Endothelial cell of umbilical vein (primary cell): ENCODE measurements around the gene GCNT2. TPM values are rescaled to one million over a fixed set of nuclear protein-coding genes. Genes with fewer than 3 reads are reported as not detected.

Experiments
- BruUV-seq: library from RNA; stranded (reverse); fragments of 400-500 nt; replicated peaks from 2 replicates; lab custom pipeline; 2021; lab: Mats Ljungman, UMichigan
- CTCF ChIA-PET: fragments of 300-600, 350-600 bp; sonication (Branson Sonifier 250); formaldehyde crosslinking; loops from one replicate; lab custom pipeline; 2021; ENCODE audit warnings: antibody characterized with exemption, inconsistent platforms; lab: Charles Lee
- POLR2A ChIA-PET: fragments of 300-600, 350-600 bp; sonication (Branson Sonifier 250); formaldehyde crosslinking; loops from one replicate; lab custom pipeline; 2021; ENCODE audit warnings: antibody characterized with exemption, inconsistent platforms; lab: Charles Lee
- DNase-seq: peaks from one replicate; pipeline ENCODE4 v3.0.0-alpha.2; 2011; ENCODE audit warnings: low read depth, low spot score
- FAIRE-seq: peaks from 2 replicates; lab custom pipeline; 2011; peaks lifted over from hg19 to GRCh38; lab: Jason Lieb, UNC
- H2AFZ ChIP-seq: 2 replicates; pipeline ENCODE4 v1.6.0; 2012; ENCODE audit warnings: low read depth, low read length, control low read depth, inconsistent platforms
- H3K27ac ChIP-seq: 2 replicates; pipeline ENCODE4 v1.5.1; 2011; ENCODE audit warnings: low read depth, mild to moderate bottlenecking, control low read depth, low read length, moderate library complexity; ENCODE audit not compliant: insufficient read depth
- H3K27me3 ChIP-seq, 2 experiments: 2 replicates each; pipeline versions ENCODE4 v1.6.0 to v1.6.1; 2011; ENCODE audit warnings: low read length in 2 of 2, mixed read lengths in 1 of 2; ENCODE audit not compliant: control insufficient read depth in 2 of 2, insufficient read depth in 2 of 2
- H3K36me3 ChIP-seq, 2 experiments: 2 replicates in 1 of 2; 3 replicates in 1 of 2; pipeline ENCODE4 v1.5.1; 2011; ENCODE audit warnings: low read length in 2 of 2, mild to moderate bottlenecking in 1 of 2, moderate library complexity in 1 of 2; ENCODE audit not compliant: control insufficient read depth in 2 of 2, insufficient read depth in 2 of 2; ENCODE audit errors: extremely low read depth in 1 of 2
- H3K4me1 ChIP-seq: 3 replicates; pipeline ENCODE4 v1.5.1; 2011; ENCODE audit warnings: mild to moderate bottlenecking, low read length; ENCODE audit not compliant: control insufficient read depth, insufficient read depth; ENCODE audit errors: extremely low read depth
- H3K4me2 ChIP-seq: 2 replicates; pipeline ENCODE4 v1.6.1; 2011; ENCODE audit warnings: low read length, control low read depth, mixed read lengths; ENCODE audit not compliant: insufficient read depth
- H3K4me3 ChIP-seq, 3 experiments: fragments of 200-600 bp in 1 of 3; sonication (generic), shearing (Covaris generic) in 1 of 3; replicated peaks in 1 of 3; 2 replicates each; pipeline ENCODE4 v1.5.1; 2011 to 2016; ENCODE audit warnings: control low read depth in 3 of 3, low read length in 3 of 3, mild to moderate bottlenecking in 2 of 3, inconsistent platforms in 1 of 3, low read depth in 1 of 3, moderate library complexity in 1 of 3; ENCODE audit not compliant: insufficient read depth in 1 of 3
- H3K79me2 ChIP-seq: 2 replicates; pipeline ENCODE4 v1.6.0; 2012; ENCODE audit warnings: low read length, inconsistent platforms; ENCODE audit not compliant: control insufficient read depth, insufficient read depth
- H3K9ac ChIP-seq: replicated peaks from 2 replicates; pipeline ENCODE3; 2011; ENCODE audit warnings: low read length, control low read depth; ENCODE audit not compliant: insufficient read depth; ENCODE audit errors: extremely low read depth
- H3K9me1 ChIP-seq: replicated peaks from 3 replicates; pipeline ENCODE4 v1.6.0; 2011; ENCODE audit warnings: mild to moderate bottlenecking, low read length; ENCODE audit not compliant: control insufficient read depth, insufficient read depth; ENCODE audit errors: extremely low read depth
- H3K9me3 ChIP-seq: replicated peaks from 2 replicates; pipeline ENCODE4 v1.5.1; 2012; ENCODE audit warnings: low read length, inconsistent platforms; ENCODE audit not compliant: control insufficient read depth, insufficient read depth
- H4K20me1 ChIP-seq: replicated peaks from 2 replicates; pipeline ENCODE3; 2011; ENCODE audit warnings: mild to moderate bottlenecking, low read length; ENCODE audit not compliant: control insufficient read depth, insufficient read depth; ENCODE audit errors: extremely low read depth
- CTCF ChIP-seq, 2 donors: IDR thresholded peaks; 1 replicate in 1 of 2; 2 replicates in 1 of 2; pipeline ENCODE4 v1.5.1; 2011; ENCODE audit warnings: low read length in 2 of 2, mild to moderate bottlenecking in 2 of 2, moderate library complexity in 2 of 2, control low read depth in 1 of 2, inconsistent platforms in 1 of 2, low read depth in 1 of 2; ENCODE audit not compliant: insufficient read depth in 1 of 2; ENCODE audit errors: extremely low read depth in 1 of 2
- POLR2AphosphoS5 ChIP-seq: IDR thresholded peaks from 2 replicates; pipeline ENCODE4 v1.6.1; 2012; ENCODE audit warnings: low read depth, mild to moderate bottlenecking, control low read depth, low read length, moderate library complexity; ENCODE audit not compliant: insufficient read depth
- dilution Hi-C: fragments of 300-500 bp; cut with MboI; formaldehyde crosslinking; loops from one replicate; pipeline ENCODE4 v1.15.0; 2019; ENCODE audit warnings: low sequenced_read_pairs; ENCODE audit not compliant: extremely low pct_ligation_motif_present
- intact Hi-C: fragments of 100-400 bp; cut with micrococcal nuclease; formaldehyde crosslinking; loops from one replicate; pipeline ENCODE4 v1.10.0; 2022
- polyA plus RNA-seq, 4 experiments: library from polyadenylated mRNA; depleted of rRNA in 3 of 4; stranded (reverse) in 3 of 4; unstranded in 1 of 4; fragments of >200 nt; gene quantifications; 2 replicates each; pipeline versions ENCODE4 v1.2.1 to v1.2.3, GENCODE V29; 2011 to 2012; ENCODE audit warnings: missing spikeins in 1 of 4
- total RNA-seq: library from RNA; stranded (reverse); gene quantifications from 2 replicates; pipeline ENCODE4 v1.2.3, GENCODE V29; 2021

The GCNT2 gene
- total and polyA plus RNA-seq, 2 donors (not counting 3 experiments of a cell fraction or from before 2014, with no cell fraction given), result 3.8 to 10.9 TPM

DNA sequence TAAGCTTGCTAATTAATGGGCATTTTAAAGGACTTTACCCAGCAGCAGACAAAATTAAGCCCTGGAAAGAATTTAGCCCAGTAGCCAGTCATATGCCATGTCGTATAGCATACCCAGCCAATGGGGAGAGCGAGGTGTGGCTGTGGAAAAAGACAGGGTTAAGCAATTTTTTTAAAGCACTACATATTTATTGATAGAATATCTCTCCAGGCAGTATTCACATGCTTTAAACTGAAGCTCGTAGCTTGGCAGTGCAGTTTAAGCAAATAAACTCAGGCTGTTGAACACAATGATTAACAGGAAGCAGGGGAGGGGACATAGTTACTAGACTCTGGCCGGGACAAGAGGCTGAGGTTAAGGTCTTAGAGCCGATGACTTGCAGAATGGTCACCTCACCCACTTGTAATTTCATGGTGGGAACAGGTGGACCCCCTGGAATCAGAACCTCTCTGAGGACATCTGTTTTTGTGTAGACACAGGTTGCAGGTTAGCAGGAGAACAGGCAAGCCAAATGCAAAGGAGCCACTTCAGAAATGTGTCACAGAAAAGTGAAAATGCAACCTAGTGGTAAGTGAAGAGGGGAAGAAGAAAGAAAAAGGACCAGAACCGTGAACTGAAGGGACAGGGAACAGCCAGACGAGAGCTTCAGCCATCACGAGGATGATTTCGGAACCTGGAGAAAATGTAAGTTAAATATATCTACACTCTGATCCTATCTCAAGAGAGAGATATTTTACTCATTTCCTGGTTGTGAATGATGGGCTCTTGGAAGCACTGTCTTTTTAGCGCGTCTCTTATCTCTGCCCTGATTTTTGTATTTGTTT lies 7.2 kb downstream of the GCNT2 start:
- H3K79me2 ChIP-seq, result no peaks in the 10 kb centered on the region
- dilution Hi-C loops (no loop called here), intact Hi-C loops (loop anchor here (1.0 to 2.0 kb wide), 2 partner anchors 8 to 26 kb away; no protein-coding TSS in a partner anchor)
- peaks cover 29% of the 10 kb centered on the region for H3K4me1 ChIP-seq
- H3K27me3 ChIP-seq, result no peaks in the 10 kb centered on the region
- POLR2A ChIA-PET, result interaction anchor here (0.5 to 0.6 kb wide), 2 partner anchors 8 to 167 kb away, joined by 3 to 7 read pairs; partner anchors contain the start of gene PAK1IP1
- H3K9ac ChIP-seq, result peak overlapping the region; percentile 84
- DNase-seq, result peak; percentile 85
- TF ChIP-seq POLR2AphosphoS5 (peak; percentile 25), CTCF (IDR thresholded peaks at IDR 0.05; ENCODE audit: extremely low read depth in 1 of 2, insufficient read depth in 1 of 2, low read depth in 1 of 2, low read length in 2 of 2) (no peak)
- FAIRE-seq, result peak; percentile 95
- H3K4me3 ChIP-seq, result peak overlapping the region; percentile 42 to 72 (median 61)
- peak overlapping the region; percentile 90 for H2AFZ ChIP-seq
- CTCF ChIA-PET, result interaction anchor here (1.0 to 1.3 kb wide), 3 partner anchors 8 to 540 kb away, joined by 3 to 5 read pairs (median 4); no protein-coding TSS in a partner anchor
- no peaks in the 10 kb centered on the region for H3K36me3 ChIP-seq
- H3K27ac ChIP-seq, result peak overlapping the region; percentile 93
- no peaks in the 10 kb centered on the region for H3K9me1 ChIP-seq
- peak overlapping the region; percentile 91 for H3K4me2 ChIP-seq
- H3K9me3 ChIP-seq, result no peaks in the 10 kb centered on the region
- BruUV-seq, result TSS peak; percentile 65
- no peaks in the 10 kb centered on the region for H4K20me1 ChIP-seq
